Mucosa of descending colon (tissue), 3 donors: ENCODE data around the gene NDUFA7. TPM values are rescaled to one million over a fixed set of nuclear protein-coding genes. Genes with fewer than 3 reads are reported as not detected.

Source experiments
- ATAC-seq: fragments of 200-7000 bp; cut with Tn5 transposase; one replicate; pipeline ENCODE4 v1.9.1; 2020; ENCODE audit warnings: mild to moderate bottlenecking, moderate library complexity
- DNase-seq, 3 donors: peaks; one replicate each; pipeline ENCODE4 v3.0.0-alpha.2; 2020
- H3K36me3 ChIP-seq: fragments of 200-600 bp; one replicate; pipeline ENCODE4 v1.8.0; 2021; ENCODE audit warnings: low read depth, mild to moderate bottlenecking
- H3K4me1 ChIP-seq: fragments of 200-600 bp; one replicate; pipeline ENCODE4 v1.8.0; 2021; ENCODE audit warnings: low read depth, mild to moderate bottlenecking
- H3K4me3 ChIP-seq: fragments of 200-600 bp; one replicate; pipeline ENCODE4 v1.8.0; 2021; ENCODE audit warnings: mild to moderate bottlenecking
- H3K9me3 ChIP-seq: fragments of 200-600 bp; one replicate; pipeline ENCODE4 v1.8.0; 2021; ENCODE audit warnings: mild to moderate bottlenecking
- CTCF ChIP-seq: fragments of 200-600 bp; IDR thresholded peaks from one replicate; pipeline ENCODE4 v1.8.0; 2022; ENCODE audit warnings: antibody characterized with exemption, mild to moderate bottlenecking
- intact Hi-C, 2 donors: fragments of 100-400 bp; cut with DNase I in 1 of 2; cut with micrococcal nuclease in 1 of 2; formaldehyde crosslinking; loops; one replicate each; pipeline versions ENCODE4 v1.11.0 to v1.11.1; 2022; cut with DNase I, micrococcal nuclease
- total RNA-seq, 3 donors: library from RNA; stranded (reverse); fragmentation: NEBNext Ultra II Directional in 2 of 3; extraction: Animal tissue kit (Norgen Biotek cat#: 25700) in 2 of 3; gene quantifications; one replicate each; pipeline versions ENCODE4 v1.2.1 to v1.2.4, GENCODE V29; 2021 to 2023
- donor health status: DM: no; HTN: no; CAD: no; lungs with moderate emphysema.
- donor health status: DM: no; HTN: no; CAD: no.
- donor health status: DM: no; HTN: yes; CAD: no.

Gene NDUFA7
- total RNA-seq, 3 donors from 2014 or later, result 35.3 to 65.9 (median 35.5) TPM

GRCh38 chr19:8363803-8364771, 42.9 kb upstream of the NDUFA7 start, which contains the start of gene ANGPTL4:
ANGPTL4 (plus strand) TSS chr19:8364155; CDS start chr19:8364322, 167 bp downstream.
- no peak within 1 kb of the TSS for H3K4me3 ChIP-seq
- intact Hi-C loops, result no loop called here
- H3K9me3 ChIP-seq, result no peaks in the 10 kb centered on the region
- H3K4me1 ChIP-seq, result peaks cover 20% of the 10 kb centered on the region
- TF ChIP-seq CTCF, result no peak
- ATAC-seq, result peak; percentile 78
- peak; percentile 59 to 79 (median 75) for DNase-seq
- H3K36me3 ChIP-seq, result no peaks in the 10 kb centered on the region

- peak; percentile 91 for ATAC-seq
- DNase-seq, result peak; percentile 89 to 92 (median 91)
- Histone ChIP-seq H3K4me1 (peaks cover 16% of the 10 kb centered on the region), H3K4me3 (no peak overlapping the region), H3K9me3 (no peaks in the 10 kb centered on the region), H3K36me3 (no peaks in the 10 kb centered on the region)
- intact Hi-C loops, result no loop called here
- TF ChIP-seq CTCF, result no peak
Observed at GRCh38 chr19:8361921-8362793, 41.0 kb upstream of the NDUFA7 start.

- Histone ChIP-seq H3K9me3 (no peaks in the 10 kb centered on the region), H3K4me3 (no peak overlapping the region), H3K36me3 (no peaks in the 10 kb centered on the region), H3K4me1 (peaks cover 16% of the 10 kb centered on the region)
- no peak for DNase-seq
- intact Hi-C loops, result no loop called here
- no peak for TF ChIP-seq CTCF
- no peak for ATAC-seq
Observed at GRCh38 chr19:8360196-8360595, 39.0 kb upstream of the NDUFA7 start.

GRCh38 chr19:8358948-8359347, 37.8 kb upstream of the NDUFA7 start:
- no peaks in the 10 kb centered on the region for H3K36me3 ChIP-seq
- DNase-seq (no peak), ATAC-seq (no peak)
- intact Hi-C loops, result loop anchor here (10.0 kb wide), 2 partner anchors 126 to 146 kb away; partner anchors contain the start of gene PRAM1 (in 1 of the 2)
- no peak overlapping the region for H3K4me3 ChIP-seq
- peaks cover 7% of the 10 kb centered on the region for H3K4me1 ChIP-seq
- no peak for TF ChIP-seq CTCF
- H3K9me3 ChIP-seq, result no peaks in the 10 kb centered on the region

GRCh38 chr19:8357007-8357521, 35.9 kb upstream of the NDUFA7 start:
- no peaks in the 10 kb centered on the region for H3K9me3 ChIP-seq
- DNase-seq (no peak), ATAC-seq (no peak)
- no peak overlapping the region for H3K4me3 ChIP-seq
- H3K36me3 ChIP-seq, result no peaks in the 10 kb centered on the region
- H3K4me1 ChIP-seq, result no peaks in the 10 kb centered on the region
- no peak for TF ChIP-seq CTCF
- intact Hi-C loops, result loop anchor here (10.0 kb wide), 2 partner anchors 128 to 148 kb away; partner anchors contain the start of gene PRAM1 (in 1 of the 2)
